ENCODE results near the gene ELOA2. TPM values are rescaled to one million over a fixed set of nuclear protein-coding genes. Genes with fewer than 3 reads are reported as not detected.
"Not testable (repeated sequence)": the region's sequence is repeated elsewhere in the genome, so short reads cannot be mapped to it uniquely, and the experiment has no call there.

Gene ELOA2
- total RNA-seq, 1 donor from 2014 or later, result not detected

DNA sequence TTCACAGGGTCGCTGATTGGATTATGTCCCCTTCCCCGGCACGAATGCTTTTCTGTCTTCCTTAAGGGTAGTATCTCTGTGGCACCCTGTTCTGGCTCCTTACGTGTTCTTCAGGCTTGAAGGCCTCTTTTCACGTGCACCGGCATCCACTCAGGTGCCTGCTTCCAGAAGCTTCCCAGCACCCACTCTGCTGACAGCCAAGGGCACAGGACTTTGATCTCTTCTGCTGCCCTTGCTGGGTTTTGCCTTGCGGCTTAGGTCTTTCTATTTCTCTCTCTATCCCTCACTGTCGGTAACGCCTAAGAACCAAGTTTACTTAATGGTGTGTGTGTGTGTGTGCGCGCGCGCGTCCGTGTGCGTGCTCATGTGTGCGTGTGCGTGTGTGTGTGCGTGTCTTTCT is 14.7 kb downstream of the ELOA2 start:
- DNase-seq (ENCODE audit: low spot score), result not testable (repeated sequence)

DNA sequence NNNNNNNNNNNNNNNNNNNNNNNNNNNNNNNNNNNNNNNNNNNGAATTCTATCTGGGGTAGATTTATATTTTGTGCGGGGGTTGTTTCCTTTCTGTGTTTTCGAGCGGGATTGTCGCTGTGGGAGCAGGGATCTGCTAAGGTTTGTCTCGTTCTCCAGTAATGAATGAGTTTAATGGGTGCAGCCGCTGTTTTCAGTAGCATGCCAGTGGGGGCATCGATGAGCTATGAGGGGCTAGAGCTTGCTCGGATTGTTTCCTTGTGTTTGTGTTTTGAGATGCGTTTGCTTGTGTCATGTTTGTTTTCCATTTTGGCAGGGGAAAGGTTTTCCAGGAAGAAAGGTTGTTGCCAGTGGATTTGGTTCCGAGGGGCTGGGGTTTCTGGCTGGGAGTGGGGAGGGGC is 15.6 kb downstream of the ELOA2 start:
- not testable (repeated sequence) for DNase-seq (ENCODE audit: low spot score)

Other genes with a start within 250 kb of the ELOA2 start
- gene PIAS2, start 118.1 kb downstream of the ELOA2 start, total RNA-seq, result 32.1 TPM
- 8.0 TPM for gene KATNAL2, start 118.0 kb downstream of the ELOA2 start, total RNA-seq
- 36.9 TPM for gene HDHD2, start 114.9 kb upstream of the ELOA2 start, total RNA-seq
- gene IER3IP1, start 140.7 kb upstream of the ELOA2 start, total RNA-seq, result 11.3 TPM
- not detected for gene SKOR2, start 216.0 kb upstream of the ELOA2 start, total RNA-seq